Right lung (tissue), 5 donors: ENCODE results near the gene EEPD1. TPM values are rescaled to one million over a fixed set of nuclear protein-coding genes. Genes with fewer than 3 reads are reported as not detected.
"Not testable (repeated sequence)": the region's sequence is repeated elsewhere in the genome, so short reads cannot be mapped to it uniquely, and the experiment has no call there.

Source experiments
- DNase-seq, 2 donors: peaks; one replicate each; pipeline ENCODE4 v3.0.0-alpha.2; 2013
- polyA plus RNA-seq, 5 donors: library from polyadenylated mRNA; unstranded; fragments of 120-200 nt; gene quantifications; one replicate each; pipeline versions ENCODE4 v1.2.1 to v1.2.3, GENCODE V29; 2013; ENCODE audit warnings: inconsistent platforms in 1 of 5, low replicate concordance in 1 of 5; ENCODE audit not compliant: insufficient read length in 5 of 5, insufficient read depth in 1 of 5

The EEPD1 gene
- polyA plus RNA-seq, 5 donors = 13.8 to 19.5 (median 18.0) TPM

DNA sequence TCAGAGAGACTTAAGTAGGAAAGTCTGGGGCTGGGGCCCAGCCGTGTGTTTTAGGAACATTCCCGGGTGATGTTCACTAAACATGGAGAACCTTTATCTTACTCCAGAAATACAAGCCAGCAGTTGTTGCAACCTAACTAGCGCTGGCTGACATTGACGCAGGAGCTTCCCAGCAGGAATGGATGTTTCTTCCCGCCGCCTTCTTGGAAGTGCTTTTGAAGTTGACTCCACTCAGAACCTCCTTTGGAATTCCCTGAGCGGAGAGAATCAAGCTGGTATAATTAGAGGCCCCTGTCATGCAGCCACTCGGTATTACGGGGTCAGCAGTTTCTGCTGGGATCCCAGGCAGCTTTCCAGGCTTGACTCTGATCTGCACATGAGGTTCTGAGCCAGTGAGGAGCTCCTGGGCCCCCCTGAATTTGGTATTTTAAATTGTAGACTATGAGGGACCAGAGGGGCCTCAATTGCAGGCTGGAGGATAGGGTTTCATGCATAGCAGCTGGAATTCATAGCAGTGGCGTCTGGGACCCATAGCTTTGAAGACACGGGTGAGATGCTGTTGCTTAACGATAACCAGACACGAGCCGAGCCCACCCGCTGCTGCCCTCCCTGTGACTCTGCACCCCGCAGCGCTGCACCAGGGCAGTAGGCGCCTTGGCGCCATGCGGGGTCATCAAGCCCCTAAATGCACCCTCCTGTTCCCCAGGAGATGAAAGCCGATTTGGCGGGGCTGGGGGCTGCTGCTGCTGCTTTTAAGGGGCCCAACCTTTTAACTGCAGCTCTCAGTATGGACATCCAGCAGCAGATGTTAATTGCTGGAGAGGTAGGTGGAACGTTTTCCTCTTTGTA lies 61.8 kb downstream of the EEPD1 start:
- peak; percentile 67 to 77 for DNase-seq

DNA sequence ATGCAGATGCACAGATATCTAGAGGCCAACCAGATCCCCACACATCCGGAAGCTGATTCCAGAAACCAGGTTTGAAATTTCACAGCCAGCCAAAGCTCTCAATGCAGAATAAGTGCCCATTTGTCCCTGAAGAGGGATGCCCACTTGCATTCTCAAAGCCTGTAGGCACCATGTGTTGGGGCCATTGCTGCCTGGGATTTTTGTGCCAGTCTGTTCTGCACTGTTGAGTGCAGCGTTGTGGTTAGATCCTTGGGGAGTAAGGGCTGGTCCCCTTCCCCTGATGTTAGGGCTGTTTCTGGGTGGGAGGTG lies 62.4 kb downstream of the EEPD1 start:
- no peak for DNase-seq

DNA sequence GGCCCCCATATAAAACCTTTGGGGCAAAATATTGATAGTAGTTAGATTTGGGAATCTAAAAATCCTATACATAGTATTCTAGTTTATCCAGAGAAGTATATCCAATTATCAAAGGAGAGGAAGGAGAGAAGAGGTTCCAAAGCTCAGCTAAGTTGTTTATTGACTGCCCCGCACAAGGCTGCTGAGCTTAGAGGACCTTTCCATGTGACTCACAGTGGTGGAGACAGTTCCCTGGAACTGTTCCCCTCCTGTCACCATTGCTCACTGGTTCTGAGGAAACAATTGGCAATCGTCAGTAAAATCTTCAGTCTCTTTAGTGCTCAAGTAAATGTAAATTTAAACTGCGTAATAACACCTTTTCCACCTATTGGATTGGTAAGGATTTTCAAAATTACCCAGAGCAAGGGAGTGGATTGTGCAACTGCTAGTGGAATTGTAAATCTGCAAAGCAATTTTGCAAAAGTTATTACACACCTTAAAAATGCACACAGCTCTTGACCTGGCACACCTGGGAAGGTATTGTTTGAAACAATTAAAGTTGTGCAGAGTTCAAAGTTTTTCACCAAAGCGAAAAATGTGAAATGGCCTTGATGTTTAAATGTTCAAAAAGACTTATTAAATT lies 63.1 kb downstream of the EEPD1 start:
- DNase-seq = peak in 1 of 2 donors; percentile 34

DNA sequence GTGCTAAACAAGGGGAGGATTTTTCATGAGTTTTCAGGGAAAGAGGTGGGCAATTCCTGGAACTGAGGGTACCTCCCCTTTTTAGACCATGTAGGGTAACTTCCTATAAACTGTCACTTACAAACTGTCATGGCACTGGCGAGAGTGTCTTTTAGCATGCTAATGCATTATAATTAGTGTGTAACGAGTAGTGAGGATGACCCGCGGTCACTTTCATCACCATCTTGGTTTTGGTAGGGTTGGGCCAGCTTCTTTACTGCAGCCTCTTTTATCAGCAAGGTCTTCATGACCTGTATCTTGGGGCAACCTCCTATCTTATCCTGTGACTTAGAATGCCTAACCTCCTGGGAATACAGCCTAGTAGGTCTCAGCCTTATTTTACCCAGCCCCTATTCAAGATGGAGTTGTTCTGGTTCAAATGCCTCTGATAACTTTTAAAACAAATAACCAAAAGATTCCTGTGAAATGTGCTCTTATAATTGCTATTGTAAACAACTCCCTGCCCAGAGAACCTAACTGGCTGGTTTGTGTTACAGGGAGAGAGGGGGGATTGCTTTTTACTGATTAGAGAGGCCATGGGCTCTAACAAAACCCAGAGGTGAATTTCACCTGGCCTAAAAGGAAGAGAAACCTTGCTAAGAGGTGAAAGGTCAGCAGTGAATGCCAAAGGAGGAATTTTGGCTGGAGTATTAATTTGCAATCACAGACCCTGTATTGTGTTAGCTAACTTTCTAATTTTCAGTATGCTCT lies 64.3 kb downstream of the EEPD1 start:
- DNase-seq = no peak

DNA sequence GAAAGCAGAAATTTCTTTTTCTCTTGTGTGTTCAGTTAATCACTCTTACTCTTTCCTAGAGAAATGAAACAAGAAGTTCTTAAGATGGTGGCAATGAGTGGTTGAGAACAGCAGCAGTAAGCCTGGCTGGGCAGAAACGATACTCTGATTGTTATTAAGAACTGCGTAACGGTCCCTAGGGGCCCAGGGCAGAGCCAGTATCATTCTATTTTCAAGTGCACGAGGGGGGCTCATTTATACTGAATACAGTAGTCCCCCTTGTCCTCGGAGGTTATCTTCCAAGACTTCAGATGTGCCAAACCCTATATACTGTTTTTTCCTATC lies 64.9 kb downstream of the EEPD1 start:
- DNase-seq = no peak

DNA sequence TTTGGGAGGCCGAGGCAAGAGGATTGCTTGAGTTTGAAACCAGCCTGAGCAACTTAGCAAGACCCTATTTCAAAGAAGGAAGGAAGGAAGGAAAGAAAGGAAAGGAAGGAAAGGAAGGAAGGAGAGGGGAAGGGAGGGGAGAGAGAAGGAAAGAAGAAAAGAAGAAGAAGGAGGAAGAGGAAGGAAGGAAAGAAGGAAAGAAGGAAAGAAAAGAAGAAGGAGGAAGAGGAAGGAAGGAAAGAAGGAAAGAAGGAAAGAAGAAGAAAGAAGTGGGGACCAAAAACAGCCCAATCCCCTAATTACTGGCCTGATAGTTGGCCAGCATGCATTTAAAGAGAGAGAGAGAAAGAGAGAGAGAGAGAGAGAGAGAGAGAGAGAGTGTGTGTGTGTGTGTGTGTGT lies 66.4 kb downstream of the EEPD1 start:
- DNase-seq = no peak

DNA sequence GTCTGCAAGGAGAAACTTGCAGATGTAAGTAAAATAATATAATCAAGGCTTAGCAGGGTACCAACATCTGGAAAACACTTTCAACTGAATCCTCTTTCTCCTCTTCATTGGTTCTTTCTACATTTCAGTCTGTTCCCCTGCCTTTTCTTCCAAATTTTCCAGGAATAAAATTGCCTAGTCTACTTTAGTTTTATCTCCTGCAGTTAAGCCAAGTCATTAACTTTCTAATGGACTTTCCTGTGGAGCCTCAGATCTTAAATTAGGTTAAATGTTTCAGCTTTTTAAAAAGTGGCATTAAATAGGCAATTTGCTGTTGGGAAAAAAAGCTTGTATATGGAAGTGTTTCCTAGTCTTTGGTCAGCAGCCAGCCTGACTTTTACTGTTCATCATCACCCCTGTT lies 70.8 kb downstream of the EEPD1 start:
- DNase-seq = no peak

DNA sequence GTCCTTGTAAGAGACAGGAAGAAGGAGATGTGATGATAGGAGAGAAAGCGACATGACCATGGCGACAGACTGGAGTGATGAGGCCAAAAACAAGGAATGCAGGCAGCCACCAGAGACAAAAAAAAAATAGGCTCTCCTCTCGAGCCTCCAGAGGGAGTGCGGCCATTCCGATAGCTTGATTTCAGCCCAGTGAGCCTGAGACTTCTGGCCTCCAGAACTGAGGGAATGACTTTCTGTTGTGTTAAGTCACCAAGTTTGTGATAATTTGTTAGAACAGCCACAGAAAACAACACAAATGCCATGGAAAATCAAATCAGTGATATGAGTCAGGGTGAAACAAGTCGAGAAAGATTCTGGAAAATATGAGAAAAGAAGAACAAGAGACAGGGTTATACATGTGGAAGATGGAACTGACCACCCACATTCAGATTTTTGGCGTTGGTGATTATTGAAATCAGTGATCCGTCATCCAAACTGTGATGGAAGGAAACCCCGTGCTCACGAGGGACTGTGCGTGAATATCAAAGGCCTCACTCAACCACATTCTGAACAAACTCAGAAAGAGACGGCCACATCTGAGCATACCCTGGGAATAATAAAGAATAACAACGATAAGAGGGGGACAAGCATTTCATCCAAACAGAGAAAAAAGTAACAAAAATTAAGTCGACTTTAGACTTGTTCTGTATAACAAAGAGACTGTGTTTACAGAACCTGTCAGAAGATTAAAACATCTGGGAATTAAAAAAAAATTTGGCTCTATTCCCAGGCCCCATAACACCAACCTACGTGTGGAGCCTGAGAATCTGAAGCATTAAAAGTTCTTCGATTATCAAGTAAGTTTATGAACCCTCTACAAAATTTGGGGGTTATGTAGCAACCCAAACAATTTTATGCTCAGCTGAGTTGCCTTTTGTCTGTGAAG lies 72.1 kb downstream of the EEPD1 start:
- DNase-seq = no peak

DNA sequence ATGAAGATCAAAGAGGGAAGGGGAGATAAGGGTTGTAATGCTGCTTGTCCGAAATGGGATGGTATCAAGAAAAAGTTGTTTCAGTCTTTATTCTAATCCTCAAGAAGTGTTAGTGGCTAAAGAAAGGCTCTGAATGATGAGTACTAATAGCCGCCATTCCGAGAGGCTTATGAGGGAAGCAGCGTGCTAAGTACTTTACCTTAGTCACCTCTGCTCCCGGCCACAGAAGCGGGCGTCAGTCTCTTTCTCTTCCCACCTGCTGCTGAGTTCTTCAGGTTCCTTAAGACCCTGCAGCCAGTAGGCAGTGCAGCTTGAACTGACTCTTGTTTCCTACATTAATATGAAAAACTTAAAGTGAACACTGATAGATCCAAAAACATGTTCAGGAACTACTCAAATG lies 73.1 kb downstream of the EEPD1 start:
- no peak for DNase-seq

DNA sequence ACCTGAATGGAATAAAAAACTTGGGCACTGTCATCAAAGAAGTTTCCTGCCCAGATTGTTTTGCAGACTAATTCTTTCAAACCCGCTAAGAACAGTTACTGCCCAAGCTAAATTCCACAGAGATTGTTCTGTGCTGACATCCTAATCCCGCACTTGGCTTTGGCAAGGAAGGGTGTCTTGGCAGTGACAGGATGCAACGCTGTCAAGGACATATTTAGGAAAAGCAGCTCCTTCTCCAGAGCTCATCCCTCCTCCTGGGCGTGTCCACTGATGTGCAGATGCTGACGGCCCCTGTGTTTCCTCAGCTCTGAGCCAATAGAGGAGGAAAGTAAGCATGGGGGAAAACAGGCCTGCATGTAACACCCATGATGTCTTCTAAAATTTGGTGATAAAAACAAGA lies 74.2 kb downstream of the EEPD1 start:
- peak in 1 of 2 donors; percentile 34 for DNase-seq

DNA sequence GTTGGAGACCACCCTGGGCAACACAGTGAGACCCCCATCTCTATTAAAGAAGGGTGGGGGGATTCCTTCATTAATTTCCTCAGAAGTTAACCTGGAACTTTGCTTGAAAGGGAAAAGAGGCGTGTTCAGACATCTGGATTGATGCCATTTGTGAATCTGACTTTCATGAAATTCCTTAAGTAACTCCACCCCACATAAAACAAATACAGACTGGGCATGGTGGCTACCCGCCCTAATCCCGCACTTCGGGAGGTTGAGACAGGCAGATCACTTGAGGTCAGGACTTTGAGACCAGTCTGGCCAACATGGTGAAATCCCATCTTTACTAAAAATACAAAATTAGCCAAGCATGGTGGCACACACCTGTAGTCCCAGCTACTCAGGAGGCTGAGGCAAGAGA lies 75.0 kb downstream of the EEPD1 start:
- no peak for DNase-seq

DNA sequence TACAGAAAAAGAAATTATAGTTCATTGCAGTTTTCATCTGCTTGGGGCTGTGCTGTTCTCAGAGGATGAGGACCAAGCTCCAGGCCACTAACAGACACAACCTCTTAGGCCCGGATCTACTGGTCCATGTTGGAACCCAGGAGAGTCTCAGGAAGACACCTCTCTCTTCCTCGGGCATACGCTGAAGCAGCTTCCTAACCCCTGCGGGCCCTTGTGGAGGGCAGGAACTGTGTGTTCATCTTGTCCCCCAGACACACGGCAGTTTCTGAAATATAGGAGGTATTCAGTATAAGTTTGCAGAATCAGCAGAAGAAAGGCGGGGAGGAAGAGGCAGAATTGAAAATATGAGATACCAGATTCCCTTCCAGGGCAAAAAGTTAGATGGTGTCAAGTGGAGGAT lies 78.4 kb downstream of the EEPD1 start:
- DNase-seq = no peak

DNA sequence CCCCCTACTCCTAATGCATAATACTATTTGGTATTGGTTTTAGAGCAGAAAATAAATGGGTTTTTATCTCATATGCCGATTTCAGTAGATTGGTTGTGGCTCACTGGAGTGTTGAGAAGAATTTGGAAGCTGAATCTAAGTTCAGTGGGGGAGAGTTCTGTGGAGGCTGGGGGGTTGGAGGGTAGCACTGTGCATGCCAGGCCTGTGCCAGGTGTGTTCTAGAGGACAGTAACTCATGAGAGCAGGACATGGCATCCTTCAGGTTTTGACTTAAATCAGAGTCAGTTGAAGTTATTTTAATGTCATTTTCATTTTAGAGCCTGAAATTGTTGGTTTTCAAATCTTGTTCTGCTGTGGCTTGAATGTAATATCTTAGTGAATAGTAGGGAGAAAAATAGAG lies 79.5 kb downstream of the EEPD1 start:
- DNase-seq = no peak

DNA sequence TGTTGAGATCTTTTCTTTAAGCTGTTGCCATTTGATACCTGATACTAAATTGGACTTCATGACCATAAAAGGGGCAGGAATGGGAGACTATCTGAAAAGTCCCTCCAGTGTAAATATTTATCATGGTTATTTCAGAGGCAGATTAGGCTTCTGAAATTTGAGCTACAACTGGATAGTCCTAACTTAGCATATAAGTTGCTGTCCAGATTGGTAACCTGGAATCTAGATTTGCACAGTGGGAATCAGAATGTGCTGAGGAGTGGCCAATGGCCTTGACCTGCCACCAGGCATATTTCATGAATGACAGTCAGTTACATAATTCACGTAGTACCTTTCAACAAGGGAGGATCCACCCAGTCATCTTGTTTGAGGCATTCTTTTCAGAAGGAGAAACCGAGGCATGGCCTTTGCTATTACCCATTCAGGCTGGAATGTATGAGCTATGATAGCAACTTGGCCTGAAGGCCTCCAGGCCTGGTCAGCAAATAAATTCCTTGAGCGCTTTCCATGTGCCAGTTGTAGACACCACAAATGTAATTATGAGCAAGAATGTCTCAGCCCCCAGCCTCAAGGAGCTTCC lies 80.0 kb downstream of the EEPD1 start:
- DNase-seq = no peak

DNA sequence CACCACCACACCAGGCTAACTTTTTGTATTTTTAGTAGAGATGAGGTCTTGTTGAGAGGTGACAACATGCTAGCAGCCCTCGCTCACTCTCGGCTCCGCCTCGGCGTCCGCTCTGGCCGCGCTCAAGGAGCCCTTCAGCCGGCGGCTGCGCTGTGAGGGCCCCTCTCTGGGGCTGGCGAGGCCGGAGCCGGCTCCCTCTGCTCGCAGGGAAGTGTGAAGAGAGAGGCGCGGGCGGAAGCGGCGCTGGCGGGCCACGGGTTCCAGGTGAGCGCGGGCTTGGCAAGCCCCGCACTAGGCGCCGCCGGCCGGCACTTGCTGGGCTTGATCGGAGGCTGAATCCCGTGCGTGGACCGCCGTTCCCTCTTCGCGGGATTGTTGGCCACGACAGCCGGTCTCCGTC lies 83.0 kb downstream of the EEPD1 start:
- no peak for DNase-seq

DNA sequence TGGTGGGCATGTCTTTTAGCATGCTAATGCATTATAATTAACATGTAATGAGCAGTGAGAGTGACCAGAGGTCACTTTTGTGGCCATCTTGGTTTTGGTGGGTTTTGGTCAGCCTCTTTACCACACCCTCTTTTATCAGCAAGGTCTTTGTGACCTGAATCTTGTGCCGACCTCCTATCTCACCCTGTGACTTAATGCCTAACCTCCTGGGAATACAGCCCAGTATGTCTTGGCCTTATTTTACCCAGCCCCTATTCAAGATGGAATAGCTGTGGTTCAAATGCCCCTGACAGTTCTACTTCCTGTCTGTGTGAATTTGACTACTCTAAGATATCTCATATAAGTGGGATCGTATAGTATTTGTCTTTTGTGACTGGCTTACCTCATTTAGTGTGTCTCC lies 85.1 kb downstream of the EEPD1 start:
- no peak for DNase-seq

DNA sequence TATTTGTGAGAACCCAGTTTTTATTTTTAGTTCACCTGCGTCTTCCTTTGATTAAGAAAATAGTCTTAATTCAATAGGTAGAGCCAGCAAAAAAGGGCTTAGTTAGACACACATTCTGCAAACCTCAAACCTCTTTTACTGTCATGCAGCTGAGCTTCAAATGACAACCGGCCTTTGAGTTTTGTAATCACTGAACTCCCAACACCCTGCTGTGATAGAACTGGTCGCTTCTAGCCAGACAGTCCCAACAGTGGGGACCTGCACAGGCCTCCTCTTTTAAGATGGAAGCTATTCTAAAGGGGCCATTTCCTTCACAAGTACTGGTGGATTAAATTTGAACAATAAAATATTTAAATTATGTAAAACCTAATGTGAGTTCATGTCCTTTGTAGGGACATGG lies 90.3 kb downstream of the EEPD1 start:
- DNase-seq = not testable (repeated sequence)

DNA sequence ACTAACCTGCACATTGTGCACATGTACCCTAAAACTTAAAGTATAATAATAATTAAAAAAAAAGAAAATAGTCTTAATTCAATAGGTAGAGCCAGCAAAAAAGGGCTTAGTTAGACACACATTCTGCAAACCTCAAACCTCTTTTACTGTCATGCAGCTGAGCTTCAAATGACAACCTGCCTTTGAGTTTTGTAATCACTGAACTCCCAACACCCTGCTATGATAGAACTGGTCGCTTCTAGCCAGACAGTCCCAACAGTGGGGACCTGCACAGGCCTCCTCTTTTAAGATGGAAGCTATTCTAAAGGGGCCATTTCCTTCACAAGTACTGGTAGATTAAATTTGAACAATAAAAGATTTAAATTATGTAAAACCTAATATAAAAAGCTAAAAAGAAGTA lies 90.9 kb downstream of the EEPD1 start:
- DNase-seq = not testable (repeated sequence)

DNA sequence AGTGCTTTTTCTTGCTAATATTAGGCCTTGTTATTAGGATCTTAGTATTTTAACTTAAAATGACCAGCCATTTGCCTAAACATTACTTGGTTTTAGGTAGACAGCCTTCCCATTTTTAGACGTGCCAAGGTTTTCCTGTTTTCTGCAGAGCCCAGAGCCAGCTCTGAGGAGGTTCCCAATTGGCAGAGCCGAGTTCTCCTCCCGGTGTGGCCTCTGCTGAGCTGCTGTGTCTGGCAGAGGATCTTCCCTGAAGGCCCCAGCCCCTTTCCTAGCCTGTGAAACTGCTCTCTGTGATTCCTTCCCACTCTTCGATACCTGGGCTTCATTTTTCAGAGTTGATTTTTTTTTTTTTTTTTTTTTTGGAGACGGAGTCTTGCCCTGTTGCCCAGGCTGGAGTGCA lies 91.4 kb downstream of the EEPD1 start:
- DNase-seq = no peak

DNA sequence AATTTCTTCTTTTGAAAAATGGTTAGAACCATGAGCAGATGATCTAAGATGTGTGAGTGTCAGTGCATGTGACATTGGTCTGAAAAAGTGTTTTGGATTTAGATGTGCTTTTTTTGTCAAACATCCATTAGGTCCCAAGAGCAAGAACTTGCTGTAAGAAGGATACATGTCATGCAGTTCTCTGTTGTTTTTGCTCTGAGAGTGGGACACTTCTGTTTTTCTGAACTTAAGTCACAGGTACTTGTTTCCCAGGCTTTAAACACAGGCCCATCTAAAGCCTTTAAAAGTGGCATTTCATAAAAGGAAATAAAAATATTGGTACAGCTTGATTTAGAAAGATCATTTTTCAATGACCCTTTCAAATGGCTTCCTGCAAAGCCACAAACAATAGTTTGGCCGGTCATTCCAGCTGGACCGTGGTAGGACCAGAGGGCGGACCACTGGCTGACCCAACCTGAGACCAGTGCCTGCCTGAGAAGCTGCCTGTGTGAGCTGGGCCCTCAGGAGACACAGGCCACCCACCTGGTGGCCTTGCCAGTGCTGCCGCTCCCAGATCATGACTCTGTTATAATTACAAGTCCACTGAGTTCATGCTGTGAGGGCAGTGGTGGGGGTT lies 92.7 kb downstream of the EEPD1 start:
- DNase-seq = no peak

DNA sequence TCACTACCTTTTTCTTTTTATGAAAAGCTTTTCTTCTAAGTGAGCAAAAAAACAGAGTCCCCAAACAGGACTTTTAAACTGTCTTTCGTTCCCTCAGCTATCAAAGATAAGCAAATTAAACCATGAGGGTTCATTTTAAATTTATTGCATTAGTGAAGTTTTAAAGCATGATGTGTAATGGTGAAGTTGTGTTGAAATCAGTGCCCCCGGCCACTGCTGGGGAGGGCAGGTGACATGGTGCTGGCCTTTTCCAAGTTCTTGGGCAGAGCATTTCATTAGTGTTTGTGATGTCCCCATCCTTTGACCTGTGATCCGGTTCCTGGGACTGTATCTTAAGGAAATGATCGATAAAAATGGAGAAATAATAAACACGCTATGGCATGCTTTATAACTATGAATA lies 96.0 kb downstream of the EEPD1 start:
- no peak for DNase-seq
